ENCODE measurements around the gene MYO18A. TPM values are rescaled to one million over a fixed set of nuclear protein-coding genes. Genes with fewer than 3 reads are reported as not detected.
"Not testable (repeated sequence)": the region's sequence is repeated elsewhere in the genome, so short reads cannot be mapped to it uniquely, and the experiment has no call there.

Gene MYO18A, protein sequence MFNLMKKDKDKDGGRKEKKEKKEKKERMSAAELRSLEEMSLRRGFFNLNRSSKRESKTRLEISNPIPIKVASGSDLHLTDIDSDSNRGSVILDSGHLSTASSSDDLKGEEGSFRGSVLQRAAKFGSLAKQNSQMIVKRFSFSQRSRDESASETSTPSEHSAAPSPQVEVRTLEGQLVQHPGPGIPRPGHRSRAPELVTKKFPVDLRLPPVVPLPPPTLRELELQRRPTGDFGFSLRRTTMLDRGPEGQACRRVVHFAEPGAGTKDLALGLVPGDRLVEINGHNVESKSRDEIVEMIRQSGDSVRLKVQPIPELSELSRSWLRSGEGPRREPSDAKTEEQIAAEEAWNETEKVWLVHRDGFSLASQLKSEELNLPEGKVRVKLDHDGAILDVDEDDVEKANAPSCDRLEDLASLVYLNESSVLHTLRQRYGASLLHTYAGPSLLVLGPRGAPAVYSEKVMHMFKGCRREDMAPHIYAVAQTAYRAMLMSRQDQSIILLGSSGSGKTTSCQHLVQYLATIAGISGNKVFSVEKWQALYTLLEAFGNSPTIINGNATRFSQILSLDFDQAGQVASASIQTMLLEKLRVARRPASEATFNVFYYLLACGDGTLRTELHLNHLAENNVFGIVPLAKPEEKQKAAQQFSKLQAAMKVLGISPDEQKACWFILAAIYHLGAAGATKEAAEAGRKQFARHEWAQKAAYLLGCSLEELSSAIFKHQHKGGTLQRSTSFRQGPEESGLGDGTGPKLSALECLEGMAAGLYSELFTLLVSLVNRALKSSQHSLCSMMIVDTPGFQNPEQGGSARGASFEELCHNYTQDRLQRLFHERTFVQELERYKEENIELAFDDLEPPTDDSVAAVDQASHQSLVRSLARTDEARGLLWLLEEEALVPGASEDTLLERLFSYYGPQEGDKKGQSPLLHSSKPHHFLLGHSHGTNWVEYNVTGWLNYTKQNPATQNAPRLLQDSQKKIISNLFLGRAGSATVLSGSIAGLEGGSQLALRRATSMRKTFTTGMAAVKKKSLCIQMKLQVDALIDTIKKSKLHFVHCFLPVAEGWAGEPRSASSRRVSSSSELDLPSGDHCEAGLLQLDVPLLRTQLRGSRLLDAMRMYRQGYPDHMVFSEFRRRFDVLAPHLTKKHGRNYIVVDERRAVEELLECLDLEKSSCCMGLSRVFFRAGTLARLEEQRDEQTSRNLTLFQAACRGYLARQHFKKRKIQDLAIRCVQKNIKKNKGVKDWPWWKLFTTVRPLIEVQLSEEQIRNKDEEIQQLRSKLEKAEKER (N-terminal part only)
- total RNA-seq (ENCODE audit: low replicate concordance): 11.6 and 24.8 TPM in 2 replicates

- Histone ChIP-seq H3K4me1 (peaks cover 32% of the 10 kb centered on the region), H2AFZ (replicated peaks) (peak within 1 kb of the TSS; percentile 89), H3K4me3 (peak within 1 kb of the TSS; percentile 67), H3K27ac (peak within 1 kb of the TSS; percentile 85), H3K4me2 (peak within 1 kb of the TSS; percentile 85), H3F3A (ENCODE audit: low read depth) (peaks cover 47% of the 10 kb centered on the region), H3K36me3 (no peaks in the 10 kb centered on the region), H3K79me2 (ENCODE audit: low read depth) (peaks cover 20% of the 10 kb centered on the region), H3K27me3 (peaks cover 40% of the 10 kb centered on the region), H3K9me3 (ENCODE audit: low read depth) (peaks cover 5% of the 10 kb centered on the region), H4K20me1 (ENCODE audit: low read depth) (peaks cover 42% of the 10 kb centered on the region), H3K9ac (peak within 1 kb of the TSS; percentile 60)
- peaks cover 10% of the 10 kb centered on the region for H3K27me3 Mint-ChIP-seq (ENCODE audit: insufficient read depth, low read depth)
- H3K36me3 Mint-ChIP-seq: no peaks in the 10 kb centered on the region
- H3K9me3 Mint-ChIP-seq: peaks cover 7% of the 10 kb centered on the region
- peak; percentile 94 for DNase-seq (ENCODE audit: low spot score)
- H3K4me1 Mint-ChIP-seq: peaks cover 40% of the 10 kb centered on the region
- H3K27ac Mint-ChIP-seq: no peak within 1 kb of the TSS
- H3K4me3 Mint-ChIP-seq: peak within 1 kb of the TSS; percentile 88
- TF ChIP-seq, protein P1, sequence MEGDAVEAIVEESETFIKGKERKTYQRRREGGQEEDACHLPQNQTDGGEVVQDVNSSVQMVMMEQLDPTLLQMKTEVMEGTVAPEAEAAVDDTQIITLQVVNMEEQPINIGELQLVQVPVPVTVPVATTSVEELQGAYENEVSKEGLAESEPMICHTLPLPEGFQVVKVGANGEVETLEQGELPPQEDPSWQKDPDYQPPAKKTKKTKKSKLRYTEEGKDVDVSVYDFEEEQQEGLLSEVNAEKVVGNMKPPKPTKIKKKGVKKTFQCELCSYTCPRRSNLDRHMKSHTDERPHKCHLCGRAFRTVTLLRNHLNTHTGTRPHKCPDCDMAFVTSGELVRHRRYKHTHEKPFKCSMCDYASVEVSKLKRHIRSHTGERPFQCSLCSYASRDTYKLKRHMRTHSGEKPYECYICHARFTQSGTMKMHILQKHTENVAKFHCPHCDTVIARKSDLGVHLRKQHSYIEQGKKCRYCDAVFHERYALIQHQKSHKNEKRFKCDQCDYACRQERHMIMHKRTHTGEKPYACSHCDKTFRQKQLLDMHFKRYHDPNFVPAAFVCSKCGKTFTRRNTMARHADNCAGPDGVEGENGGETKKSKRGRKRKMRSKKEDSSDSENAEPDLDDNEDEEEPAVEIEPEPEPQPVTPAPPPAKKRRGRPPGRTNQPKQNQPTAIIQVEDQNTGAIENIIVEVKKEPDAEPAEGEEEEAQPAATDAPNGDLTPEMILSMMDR (IDR thresholded peaks at IDR 0.05): peak; percentile 79
- TF ChIP-seq EZH2 (IDR thresholded peaks at IDR 0.05) (no peak), EZH2phosphoT487 (IDR thresholded peaks at IDR 0.05) (no peak)
Measured at GRCh38 chr17:29180034-29180787, at the start of gene MYO18A. Gene MYO18A, minus strand, starts transcription at chr17:29180398. Its CDS starts 13,458 bp downstream, at chr17:29166940.

DNA sequence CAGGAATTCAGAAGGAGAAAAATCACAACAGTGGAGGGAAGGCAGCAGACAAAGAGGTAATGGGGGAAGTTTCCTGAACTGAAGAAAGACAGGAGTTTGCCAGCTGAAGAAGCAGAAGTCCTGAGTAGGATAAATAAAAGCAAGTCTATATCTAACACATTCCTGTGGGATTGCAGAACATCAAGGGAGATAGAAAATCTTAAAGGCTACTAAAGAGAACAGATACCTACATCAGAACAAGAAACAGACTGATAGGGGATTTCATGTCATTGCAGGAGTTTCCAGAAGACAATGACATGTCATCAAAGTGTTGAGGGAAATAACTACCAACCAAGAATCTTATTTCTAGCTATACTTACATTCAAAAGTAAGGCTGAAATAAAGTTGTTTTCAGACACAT, 45.2 kb upstream of the MYO18A start:
- peak overlapping the region; percentile 57 for H2AFZ ChIP-seq (replicated peaks)
- H4K20me1 ChIP-seq (ENCODE audit: low read depth): no peaks in the 10 kb centered on the region
- no peak overlapping the region for H3K4me3 ChIP-seq
- Mint-ChIP-seq H3K9me3 (no peaks in the 10 kb centered on the region), H3K27me3 (ENCODE audit: insufficient read depth, low read depth) (peaks cover 3% of the 10 kb centered on the region), H3K36me3 (no peaks in the 10 kb centered on the region), H3K4me3 (no peak overlapping the region), H3K27ac (no peak overlapping the region), H3K4me1 (peaks cover 4% of the 10 kb centered on the region)
- H3K9ac ChIP-seq: no peak overlapping the region
- H3K4me1 ChIP-seq: no peaks in the 10 kb centered on the region
- H3K27ac ChIP-seq: no peak overlapping the region
- no peaks in the 10 kb centered on the region for H3K27me3 ChIP-seq
- H3K9me3 ChIP-seq (ENCODE audit: low read depth): no peaks in the 10 kb centered on the region
- TF ChIP-seq EZH2 (IDR thresholded peaks at IDR 0.05): no peak
- no peaks in the 10 kb centered on the region for H3F3A ChIP-seq (ENCODE audit: low read depth)
- H3K79me2 ChIP-seq (ENCODE audit: low read depth): no peaks in the 10 kb centered on the region
- no peak for DNase-seq (ENCODE audit: low spot score)
- H3K4me2 ChIP-seq: no peak overlapping the region
- no peaks in the 10 kb centered on the region for H3K36me3 ChIP-seq

DNA sequence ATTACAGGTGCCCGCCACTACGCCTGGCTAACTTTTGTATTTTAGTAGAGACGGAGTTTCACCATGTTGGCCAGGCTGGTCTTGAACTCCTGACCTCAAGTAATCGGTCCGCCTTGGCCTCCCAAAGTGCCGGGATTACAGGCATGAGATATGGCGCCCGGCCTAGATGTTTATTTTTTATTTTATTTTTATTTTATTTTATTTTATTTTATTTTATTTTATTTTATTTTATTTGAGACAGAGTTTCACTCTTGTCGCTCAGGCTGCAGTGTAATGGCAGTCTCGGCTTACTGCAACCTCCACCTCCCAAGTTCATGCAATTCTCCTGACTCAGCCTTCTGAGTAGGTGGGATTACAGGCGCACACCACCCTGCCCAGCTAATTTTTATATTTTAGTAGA, 41.1 kb upstream of the MYO18A start:
- not testable (repeated sequence) for H3K79me2 ChIP-seq (ENCODE audit: low read depth)
- peaks cover 12% of the 10 kb centered on the region for H3K4me1 Mint-ChIP-seq

More for the DNA sequence above, 41.1 kb upstream of the MYO18A start:
- H3K27ac ChIP-seq; H3K9ac ChIP-seq; H3K4me2 ChIP-seq; DNase-seq (ENCODE audit: low spot score); H3K27ac Mint-ChIP-seq; H3K9me3 Mint-ChIP-seq; H3K27me3 ChIP-seq; H4K20me1 ChIP-seq (ENCODE audit: low read depth); H3K36me3 ChIP-seq; H3K4me3 ChIP-seq; H3K4me1 ChIP-seq; H3F3A ChIP-seq (ENCODE audit: low read depth); H2AFZ ChIP-seq (replicated peaks); H3K36me3 Mint-ChIP-seq; H3K27me3 Mint-ChIP-seq (ENCODE audit: insufficient read depth, low read depth); H3K4me3 Mint-ChIP-seq; H3K9me3 ChIP-seq (ENCODE audit: low read depth): not testable (repeated sequence)
